HG03469 (cell line): ENCODE data around the gene NALCN.

ENCODE experiments used
- ATAC-seq: cut with Tn5 transposase; IDR thresholded peaks from one replicate; pipeline ENCODE4 v1.9.1; 2021; ENCODE audit warnings: mild to moderate bottlenecking, moderate library complexity, moderate number of reproducible peaks; ENCODE audit not compliant: unreplicated experiment

The NALCN gene

DNA sequence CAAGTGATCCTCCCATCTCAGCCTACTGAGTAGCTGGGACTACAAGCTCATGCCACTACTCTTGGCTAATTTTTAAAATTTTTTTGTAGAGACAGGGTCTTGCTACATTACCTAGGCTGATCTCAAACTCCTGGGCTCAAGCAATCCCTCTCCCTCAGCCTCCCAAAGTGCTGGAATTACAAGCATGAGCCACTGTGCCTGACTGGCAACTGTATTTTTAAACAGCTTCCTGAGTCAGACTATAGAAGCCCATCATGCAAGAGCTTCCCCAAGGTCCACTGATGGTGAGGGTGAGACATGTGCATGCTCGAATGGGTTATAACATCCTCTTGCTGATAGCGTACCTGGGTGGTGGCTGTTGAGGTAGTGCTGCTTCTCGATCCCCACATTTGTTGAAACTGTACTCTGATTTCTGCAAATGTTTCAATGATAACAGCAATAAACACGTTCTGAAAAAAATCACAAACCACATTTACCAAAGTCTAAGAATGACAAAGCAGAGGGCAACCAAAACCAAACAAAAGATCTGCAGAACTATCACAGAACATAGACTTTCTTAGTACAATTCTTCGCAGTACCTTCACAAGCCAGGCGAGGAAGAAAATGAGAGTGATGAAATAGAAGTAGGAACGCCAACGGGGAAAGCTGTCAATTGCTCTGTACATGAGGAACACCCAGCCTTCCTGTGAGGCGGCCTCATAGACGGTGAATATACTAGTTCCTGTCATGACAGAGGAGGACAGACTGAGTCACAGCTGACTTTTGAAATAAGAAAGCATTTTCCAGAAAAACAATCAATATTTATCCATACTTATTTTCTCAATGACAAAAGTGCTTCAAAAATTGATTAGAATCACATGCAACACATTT lies 124.4 kb downstream of the NALCN start:
- no peak for ATAC-seq

DNA sequence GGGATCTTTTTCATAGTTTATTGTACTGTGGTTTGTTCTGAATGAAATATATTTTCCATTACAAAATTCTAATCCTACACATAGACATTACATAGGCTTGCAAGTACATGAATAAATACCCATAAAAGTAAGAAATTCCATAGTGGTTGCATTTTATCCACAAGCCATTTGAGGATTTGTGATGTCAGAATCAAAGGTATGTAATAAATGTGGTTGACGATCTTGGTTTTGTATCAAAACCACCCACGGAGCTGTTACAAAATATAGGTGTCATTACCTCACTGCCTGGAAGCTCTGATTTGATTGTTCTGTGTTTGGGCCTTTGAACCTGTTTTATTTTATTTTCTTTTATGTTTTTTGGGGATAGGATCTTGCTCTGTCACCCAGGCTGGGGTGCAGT lies 125.1 kb downstream of the NALCN start:
- ATAC-seq, result no peak

DNA sequence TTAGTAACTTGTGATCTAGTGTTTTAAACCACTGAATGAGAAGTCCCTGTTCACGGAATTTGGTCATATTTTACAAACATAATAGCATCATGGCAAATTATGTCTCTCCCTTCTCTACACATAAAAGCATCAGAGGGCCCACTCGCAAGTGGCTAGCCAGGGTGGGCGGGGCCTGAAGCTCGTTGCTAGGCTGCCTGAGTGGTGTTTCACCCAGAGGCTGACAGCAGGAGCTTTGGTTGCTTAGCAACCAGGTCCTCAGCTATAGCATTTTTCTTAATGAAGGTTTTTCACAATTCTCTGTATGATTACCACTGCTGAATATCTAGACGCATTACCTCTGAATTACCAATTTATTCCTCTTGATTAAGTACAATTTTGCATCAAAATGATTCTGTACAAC lies 126.5 kb downstream of the NALCN start:
- ATAC-seq, result no peak

DNA sequence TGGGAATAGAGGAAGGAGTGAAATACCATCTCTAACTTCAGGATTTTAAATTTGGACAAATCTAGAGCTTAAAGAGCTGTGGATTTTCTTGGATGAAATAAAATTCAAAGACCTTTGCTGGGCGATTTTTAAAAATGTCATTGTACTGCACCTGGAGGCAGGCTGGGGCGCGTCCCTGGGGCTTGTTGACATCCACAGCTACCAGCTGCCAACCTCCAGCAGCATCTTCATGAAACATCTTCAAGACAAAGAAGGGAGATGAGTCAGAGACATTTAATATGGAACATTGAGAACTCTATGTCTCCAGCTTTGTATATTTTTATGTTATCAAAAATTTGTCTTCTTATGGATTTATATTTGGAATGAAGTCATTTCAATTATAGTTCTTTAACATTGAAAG lies 132.5 kb downstream of the NALCN start:
- no peak for ATAC-seq

DNA sequence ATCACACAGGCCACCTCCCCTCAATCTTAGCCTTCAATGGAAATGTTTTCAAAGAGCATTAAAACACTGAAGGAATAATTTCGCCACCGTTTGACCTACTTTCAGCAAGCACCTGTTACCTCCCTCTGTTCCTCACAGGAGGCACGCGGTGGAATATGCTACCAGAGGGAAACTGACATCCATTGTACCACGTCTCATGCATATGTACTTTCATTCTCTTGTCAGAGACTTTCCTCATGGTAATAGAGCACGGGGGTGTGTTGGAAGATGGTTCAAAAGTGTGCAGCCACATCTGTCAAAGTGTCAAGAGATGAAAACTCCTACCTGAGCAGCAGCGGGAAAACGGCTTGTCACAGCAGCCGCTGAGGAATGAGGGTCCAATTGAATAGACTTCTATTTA lies 143.4 kb downstream of the NALCN start:
- ATAC-seq, result no peak

DNA sequence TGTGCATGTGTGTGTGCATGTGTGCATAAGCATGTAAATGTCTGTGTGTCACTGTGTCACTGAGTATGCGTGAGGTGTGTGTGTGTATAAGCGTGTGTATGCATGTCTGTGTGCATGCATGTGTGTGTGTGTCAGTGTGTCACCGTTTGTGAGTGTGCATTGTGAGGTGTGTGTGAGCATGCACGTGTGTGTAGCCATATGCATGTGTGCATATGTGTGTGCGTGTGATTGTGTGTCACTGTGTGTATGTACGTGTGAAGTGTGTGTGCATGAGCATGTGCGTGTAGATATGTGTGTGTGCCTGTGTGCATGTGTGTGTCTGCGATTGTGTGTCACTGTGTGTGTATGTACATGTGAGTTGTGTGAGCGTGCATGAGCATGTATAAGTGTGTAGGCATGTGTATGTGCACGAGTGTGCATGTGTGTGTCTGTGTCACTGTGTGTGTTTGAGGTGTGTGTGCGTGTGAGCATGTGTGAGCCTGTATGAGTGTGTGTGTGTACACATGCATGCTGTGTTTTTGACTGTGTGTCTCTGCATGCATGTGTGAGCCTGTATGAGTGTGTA lies 144.5 kb downstream of the NALCN start:
- ATAC-seq, result no peak

DNA sequence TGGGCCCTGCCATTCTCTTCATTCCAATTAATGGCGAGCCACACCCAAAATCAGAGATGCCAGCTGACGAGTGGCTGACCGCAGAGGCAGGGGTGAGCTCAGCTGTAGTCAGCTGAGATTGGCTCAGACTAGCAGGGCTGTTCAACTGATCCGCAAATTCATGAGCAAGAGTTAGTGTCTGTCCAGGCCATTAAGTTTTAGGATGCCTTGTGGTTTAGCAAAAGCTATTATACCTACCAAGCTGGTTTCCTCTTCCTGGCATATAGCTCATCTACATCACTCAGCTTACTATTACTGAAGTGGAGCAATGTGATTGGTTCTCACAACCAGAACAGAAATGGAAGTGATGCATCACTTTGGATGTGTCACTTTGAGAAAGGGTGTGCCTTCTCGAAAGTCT lies 148.7 kb downstream of the NALCN start:
- ATAC-seq, result no peak

DNA sequence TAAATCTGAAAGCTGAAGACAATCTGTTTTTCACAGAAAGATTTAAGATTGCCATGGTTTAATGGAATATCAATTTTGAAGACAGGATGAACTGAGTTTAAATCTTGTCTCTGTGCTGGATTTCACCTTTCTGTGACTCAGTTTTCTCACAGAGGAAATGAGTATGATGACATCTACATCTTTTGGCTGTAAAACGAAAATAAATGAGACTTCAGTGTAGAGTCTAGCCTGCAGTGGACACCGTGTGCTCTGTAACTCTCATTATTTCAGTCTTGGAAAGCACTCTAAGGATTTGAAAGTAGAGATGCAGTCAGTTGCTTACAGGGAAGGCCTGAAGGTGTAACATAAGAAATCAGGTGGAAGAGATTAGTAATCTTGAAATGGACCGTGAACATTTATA lies 150.4 kb downstream of the NALCN start:
- no peak for ATAC-seq

DNA sequence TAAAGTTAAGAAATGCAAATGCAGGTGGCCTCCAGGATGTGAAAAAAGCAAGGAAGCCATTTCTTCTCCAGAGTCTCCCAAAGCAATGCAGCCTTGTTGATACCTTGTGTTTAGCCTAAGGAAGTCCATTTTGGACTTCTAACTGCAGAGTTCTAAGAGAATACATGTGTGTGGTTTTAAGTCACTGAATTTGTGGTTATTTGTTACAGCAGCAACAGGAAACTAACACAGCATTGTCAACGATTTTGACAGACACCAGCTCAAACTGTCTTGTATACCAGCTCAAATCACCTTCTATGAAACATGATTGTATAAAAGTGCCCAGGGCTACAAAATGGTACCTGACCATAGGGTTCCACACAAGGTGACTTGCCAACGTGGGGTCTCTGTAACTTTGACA lies 151.4 kb downstream of the NALCN start:
- ATAC-seq, result no peak

DNA sequence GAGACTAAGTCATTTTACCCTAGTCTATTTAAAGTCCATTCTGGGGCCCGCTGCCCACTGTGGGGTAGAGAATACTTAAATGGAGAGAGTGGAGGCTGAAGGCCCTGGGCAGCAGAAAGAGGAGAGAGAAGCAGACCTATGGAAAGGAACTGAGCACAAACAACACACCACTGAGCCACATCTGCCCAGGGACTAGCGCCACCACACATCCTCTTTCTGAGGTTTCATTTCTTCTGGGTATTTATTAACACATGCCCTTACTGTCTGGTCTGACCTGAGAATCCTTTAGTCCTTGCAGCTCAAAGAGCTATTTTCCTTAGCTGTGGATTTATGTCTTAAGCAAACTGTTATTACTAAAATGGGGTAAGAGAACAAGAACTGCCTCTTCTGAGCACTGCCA lies 154.0 kb downstream of the NALCN start:
- peak; percentile 59 for ATAC-seq

DNA sequence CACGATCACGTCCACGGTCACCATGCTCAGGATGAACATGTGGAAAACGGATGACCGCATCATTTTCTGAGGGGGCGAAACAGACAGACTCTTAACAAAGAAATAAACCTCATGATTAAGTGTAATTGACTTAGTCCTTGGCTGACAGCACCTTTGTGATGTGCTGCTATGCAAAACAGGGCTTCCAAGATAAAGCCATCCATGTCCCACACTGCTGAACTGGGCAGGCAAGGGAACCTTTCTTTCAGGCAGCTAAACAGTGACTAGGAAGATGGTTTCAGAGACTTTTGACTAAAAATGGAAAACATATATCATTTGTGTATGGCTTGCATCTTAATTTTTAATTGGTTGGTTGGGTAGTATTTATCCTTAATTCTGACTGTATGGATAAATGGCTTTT lies 157.8 kb downstream of the NALCN start:
- ATAC-seq, result no peak

DNA sequence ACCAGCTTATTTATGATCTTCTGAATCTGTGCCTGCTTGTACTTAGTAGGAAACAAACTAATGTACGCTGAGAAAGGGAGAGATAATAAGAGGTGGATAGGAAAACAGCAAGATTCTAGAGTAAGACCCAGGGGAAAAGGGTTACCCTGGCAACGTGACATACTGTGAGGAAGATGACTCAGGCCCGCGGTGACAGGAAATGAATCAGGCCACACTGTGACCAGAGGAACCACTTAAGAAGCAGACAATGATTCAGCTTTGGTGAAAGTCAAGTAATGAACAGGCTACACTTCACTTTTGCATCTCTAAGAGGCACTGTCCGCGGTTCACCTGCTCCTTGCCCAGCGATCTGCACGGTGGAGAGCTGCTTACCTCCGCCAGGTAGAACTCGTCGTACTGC lies 158.2 kb downstream of the NALCN start:
- ATAC-seq, result peak; percentile 99

DNA sequence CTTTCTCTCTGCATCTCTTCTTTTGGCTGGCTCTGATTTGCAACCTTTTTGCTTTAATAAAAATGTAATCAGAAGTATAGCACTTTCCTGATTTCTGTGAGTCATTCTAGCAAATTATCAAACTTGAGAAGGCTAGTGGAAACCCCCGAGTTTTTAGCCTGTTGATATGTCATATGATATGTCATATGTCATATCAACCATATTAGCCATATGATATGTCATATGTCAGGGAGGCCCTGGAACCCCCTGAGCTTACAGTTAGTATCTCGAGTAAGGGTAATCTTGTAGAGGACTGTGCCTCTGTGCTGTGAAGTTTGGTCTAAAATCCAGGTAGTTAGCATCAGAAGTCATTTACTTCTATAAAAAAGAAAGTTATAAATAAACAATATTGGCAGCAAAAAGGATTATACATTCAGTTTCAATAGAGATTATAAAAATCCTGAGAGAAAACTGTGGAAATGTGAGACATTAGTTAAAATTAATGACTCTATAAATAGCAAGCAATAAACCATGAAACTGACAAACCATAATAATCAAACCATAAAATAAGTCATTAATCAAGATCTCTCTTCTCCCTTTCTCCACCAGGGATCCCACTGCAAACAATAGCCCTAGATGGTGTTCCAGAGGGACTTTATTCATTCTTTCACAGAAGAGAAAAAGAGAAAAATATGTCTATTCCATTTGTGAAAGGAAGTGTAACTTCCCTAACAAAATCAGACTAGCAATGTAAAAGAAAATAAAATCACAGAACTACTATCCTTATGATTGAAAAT lies 167.4 kb downstream of the NALCN start:
- no peak for ATAC-seq

DNA sequence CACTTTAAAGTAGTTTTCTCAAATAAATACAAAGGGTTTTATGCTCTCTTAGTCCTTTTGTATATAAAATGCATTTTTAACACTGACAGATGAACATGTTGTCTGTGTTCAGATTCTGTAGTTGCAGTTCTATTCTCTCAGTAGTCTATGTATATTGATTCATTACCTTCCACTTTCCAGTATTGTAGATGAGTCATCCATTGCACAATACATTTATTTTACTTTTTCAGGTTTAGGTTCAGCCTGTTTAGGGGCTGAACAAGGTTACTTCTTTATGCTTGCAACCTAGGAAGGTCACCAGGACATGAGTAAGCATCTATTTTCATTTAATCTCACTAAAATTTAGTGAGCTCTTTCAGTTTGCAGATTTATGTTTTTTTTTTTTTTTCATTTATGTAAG lies 173.6 kb downstream of the NALCN start:
- no peak for ATAC-seq

DNA sequence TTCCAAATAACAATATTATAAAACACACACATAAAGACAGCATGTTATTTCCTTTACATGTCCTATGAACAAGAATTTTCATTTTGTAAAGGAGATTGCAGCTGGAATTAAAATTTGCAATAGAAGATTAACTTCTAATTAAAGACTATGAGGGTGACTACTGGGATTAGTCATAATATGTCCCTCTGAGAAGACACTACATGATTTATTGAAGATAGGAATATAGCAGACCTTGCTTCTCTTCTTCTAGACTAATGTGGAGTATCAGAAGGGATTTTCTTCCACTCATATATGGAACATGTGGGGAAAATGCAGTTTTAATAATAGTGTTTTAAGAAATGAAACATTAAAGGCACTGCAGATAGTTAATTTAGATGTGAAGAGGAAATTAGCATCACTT lies 177.8 kb downstream of the NALCN start:
- no peak for ATAC-seq

DNA sequence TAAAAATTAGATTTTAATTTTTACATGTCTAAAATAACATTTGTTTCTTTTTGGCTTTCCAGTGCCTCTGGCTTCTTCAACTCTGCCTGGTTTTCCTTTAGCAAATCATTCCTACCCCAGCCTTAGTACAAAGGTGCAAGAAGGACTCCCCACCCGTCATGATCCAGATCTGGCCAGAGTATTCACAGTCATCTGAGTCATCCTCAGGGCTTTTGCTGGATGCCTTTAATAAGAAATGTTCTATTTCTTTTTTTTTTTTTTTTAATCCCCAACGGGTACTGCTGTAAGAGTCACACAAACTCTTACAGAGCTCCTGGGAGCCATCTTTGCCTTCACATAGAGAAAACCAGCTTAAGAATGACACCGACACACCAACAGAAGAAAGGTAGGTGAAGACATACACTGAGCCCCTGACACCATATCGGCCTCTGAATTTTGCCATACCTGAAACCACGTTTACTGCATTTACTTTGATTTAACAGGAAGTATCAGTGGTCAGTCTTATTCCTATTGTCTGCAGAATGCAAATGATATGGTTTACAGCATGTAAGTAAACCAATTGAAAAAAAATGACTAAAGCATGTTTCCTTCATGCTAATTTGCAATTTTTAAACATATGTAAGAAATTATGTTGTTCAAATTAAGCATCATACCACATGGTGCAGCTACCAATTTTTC lies 184.4 kb downstream of the NALCN start:
- ATAC-seq, result peak; percentile 52

DNA sequence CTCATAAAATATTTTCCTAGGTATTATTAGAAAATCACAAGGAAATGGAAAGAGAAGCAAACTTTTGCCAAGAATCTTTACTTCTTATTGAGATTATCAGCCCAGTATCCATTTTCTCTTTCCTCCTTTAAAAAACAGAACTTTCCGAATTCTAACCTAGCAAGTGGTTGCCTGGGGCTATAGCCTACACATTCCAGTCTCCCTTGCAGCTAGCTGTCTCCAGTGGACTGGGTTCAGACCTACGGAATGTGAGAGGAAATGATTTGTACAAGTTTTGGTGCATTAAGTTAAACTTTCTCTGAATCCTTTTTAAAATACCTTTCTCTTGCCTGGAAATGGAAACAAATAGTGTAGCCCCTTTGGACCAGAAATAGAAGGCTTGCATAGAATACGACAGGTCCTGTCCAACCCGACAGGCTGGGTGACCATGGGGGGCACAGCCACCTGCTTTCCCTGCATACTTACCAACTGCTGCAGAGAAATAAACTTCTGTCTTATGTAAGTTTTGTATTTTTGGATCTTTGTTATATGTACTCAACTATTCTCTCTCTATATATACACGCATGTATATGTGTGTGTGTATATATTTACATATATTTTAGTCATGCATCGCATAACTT lies 185.9 kb downstream of the NALCN start:
- ATAC-seq, result no peak

DNA sequence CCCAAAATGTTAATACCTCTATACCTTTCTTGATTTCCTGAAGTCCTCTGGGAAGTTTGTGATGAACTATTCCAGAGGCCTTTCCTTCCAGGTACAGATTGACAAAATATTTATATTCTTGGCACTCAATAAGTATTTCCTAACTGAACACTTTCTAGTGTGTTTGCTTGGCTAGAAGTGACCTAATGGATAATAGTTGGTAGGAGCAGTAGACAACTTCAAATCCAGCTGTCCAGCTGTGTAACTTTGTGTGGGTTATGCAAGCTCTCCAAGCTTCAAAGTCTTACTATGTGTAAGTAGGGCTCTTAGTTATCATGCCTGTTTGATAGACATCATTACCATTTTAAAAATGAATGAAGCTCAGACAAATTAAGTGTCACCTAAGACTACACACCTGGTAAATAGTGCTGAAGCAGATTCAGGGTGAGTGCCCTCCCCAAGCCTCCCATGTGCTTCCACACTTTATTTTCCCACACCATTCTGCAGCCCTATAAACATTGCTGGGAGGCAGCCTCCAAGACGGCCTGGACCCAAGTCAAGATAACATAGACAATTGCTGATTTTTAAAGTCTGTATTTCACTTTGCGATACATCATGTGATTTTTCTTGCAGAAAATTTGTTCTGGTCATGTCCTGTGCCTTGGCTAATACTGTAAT lies 196.6 kb downstream of the NALCN start:
- ATAC-seq, result no peak

DNA sequence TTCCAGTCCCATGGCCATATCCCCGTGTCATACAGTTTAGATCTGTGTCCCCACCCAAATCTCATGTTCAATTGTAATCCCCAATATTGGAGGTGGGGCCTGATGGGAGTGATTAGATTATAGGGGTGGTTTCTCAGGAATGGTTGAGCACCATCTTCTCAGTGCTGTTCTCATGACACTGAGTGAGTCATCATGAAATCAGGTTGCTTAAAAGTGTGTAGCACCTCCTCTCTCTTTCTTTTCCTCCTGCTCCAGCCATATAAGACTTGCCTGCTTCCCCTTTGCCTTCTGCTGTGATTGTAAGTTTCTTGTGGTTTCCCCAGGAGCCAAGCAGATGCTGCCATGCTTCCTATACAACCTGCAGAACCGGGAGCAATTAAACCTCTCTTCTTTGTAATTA lies 197.8 kb downstream of the NALCN start:
- ATAC-seq, result no peak

DNA sequence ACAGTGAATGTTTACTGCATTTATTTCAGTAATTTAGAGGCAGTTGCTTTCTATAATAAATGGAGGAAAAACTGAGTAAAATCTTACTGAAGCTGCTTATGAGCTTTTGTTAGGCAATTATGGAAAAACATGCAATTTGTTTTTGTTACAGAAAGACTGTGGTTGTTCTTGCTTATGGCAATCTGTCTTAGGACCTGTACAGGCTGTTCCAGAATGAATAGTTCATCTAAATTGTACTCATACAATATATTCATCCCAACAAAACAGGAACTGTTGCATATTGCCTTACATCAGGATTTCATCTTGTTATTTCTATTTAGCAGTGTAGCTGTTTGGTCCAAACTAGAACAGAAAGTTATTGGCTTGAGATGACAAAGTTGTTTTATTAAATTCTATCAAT lies 199.2 kb downstream of the NALCN start:
- ATAC-seq, result no peak
